ENCODE results near the gene CTNND2.
A peak's percentile ranks its signal among the peaks of the same experiment; 100 is the strongest.
"Not testable (repeated sequence)": the region's sequence is repeated elsewhere in the genome, so short reads cannot be mapped to it uniquely, and the experiment has no call there.

Gene CTNND2

GRCh38 chr5:11642438-11642837 is 261.8 kb downstream of the CTNND2 start:
- DNase-seq (ENCODE audit: insufficient read length, low spot score) (no peak), FAIRE-seq (no peak)
- TF ChIP-seq POLR2A (IDR thresholded peaks at IDR 0.05; ENCODE audit: low read depth, low read length) = no peak

DNA sequence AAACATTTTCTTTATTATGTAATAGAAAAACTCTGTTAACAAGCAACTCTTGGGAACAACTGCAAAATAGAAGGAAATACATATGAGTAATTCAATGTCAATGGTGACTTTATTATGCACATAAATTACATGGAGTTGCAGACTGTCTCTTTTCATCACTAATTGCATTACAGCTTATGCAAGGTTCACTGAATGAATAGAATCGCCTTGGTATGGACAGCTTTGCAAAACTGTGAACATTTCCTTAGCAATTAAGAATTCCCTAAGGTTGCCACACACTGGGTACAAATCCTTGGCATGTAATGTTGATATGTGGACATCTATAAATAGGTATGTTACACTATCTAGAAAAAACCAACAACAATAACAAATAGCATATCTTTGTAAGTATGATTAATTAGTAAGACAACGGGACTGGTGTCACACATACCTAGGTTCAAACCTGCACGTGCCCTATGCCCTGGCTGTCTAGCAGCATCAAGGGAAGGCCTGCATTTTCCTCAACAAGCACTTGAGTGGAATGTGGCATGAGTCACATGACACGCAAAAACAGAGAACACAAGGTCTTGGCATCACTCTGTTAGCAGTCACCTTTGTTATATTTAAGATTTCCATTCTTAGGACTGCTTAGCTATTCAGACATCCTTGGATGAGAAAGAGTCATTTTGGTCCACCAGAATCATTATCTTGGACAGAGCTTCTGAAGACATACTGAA is 263.9 kb downstream of the CTNND2 start:
- DNase-seq (ENCODE audit: insufficient read length, low spot score) = no peak
- no peak for TF ChIP-seq POLR2A (IDR thresholded peaks at IDR 0.05; ENCODE audit: low read depth, low read length)
- FAIRE-seq = no peak

- FAIRE-seq (no peak), DNase-seq (ENCODE audit: insufficient read length, low spot score) (no peak)
- no peak for TF ChIP-seq POLR2A (IDR thresholded peaks at IDR 0.05; ENCODE audit: low read depth, low read length)
These were observed 281.5 kb downstream of the CTNND2 start for GRCh38 chr5:11622785-11623184.

- no peak for TF ChIP-seq POLR2A (IDR thresholded peaks at IDR 0.05; ENCODE audit: low read depth, low read length)
- FAIRE-seq (no peak), DNase-seq (ENCODE audit: insufficient read length, low spot score) (no peak)
These were observed 284.1 kb downstream of the CTNND2 start for GRCh38 chr5:11620172-11620571.

DNA sequence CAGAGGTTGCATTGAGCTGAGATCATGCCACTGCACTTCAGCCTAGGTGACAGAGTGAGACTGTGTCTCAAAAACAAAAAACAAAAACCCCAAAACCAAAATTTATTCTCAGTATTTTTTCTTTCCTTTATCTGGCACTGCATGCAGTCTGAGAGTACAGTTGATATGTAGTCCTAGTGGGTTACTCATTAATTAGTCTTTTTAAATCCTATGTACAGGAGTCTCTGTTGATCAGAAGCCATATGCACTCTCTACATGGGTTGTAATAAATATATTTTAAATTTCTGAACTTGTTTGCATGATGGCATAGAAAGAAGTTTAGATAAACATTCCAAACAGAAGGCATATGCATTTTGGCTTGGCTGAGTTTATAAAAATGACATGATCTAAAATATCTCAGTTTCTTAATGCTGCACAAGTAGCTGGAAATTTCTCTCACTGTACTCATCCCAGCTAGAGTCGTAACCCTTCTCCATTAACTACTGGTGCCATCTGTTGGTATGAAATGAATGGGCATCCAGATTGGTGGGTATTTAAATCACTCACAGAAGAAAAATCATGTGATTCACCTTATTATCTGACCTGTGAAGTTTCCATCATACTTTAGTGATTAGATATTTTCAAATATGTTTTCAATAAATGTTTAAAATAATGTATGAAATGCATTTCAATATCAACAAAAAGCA is 284.8 kb downstream of the CTNND2 start:
- TF ChIP-seq POLR2A (IDR thresholded peaks at IDR 0.05; ENCODE audit: low read depth, low read length) = no peak
- DNase-seq (ENCODE audit: insufficient read length, low spot score) (no peak), FAIRE-seq (no peak)

DNA sequence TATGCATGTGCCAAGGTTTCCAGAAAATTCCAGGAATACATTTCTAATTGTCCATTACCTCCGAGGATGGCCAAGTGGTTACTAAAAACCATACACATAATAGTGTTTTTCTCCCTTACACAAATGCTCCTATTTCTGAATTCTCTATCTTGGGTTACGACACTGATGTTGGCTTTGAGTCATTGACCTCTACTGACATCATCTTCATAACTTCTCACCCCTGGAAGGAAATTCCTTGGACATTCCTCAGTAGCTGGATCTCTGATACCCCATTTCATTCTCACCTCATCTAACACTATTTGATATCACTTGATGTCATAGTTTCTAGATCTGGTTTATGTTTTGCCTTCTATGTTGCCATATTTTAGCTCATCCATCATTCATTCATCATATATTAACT is 287.2 kb downstream of the CTNND2 start:
- FAIRE-seq (peak; percentile 11), DNase-seq (ENCODE audit: insufficient read length, low spot score) (no peak)
- no peak for TF ChIP-seq POLR2A (IDR thresholded peaks at IDR 0.05; ENCODE audit: low read depth, low read length)

- FAIRE-seq; DNase-seq (ENCODE audit: insufficient read length, low spot score): not testable (repeated sequence)
These were observed 287.6 kb downstream of the CTNND2 start for GRCh38 chr5:11616624-11617023.

GRCh38 chr5:11611011-11611410 is 293.2 kb downstream of the CTNND2 start:
- FAIRE-seq (no peak), DNase-seq (ENCODE audit: insufficient read length, low spot score) (no peak)
- TF ChIP-seq POLR2A (IDR thresholded peaks at IDR 0.05; ENCODE audit: low read depth, low read length) = no peak

DNA sequence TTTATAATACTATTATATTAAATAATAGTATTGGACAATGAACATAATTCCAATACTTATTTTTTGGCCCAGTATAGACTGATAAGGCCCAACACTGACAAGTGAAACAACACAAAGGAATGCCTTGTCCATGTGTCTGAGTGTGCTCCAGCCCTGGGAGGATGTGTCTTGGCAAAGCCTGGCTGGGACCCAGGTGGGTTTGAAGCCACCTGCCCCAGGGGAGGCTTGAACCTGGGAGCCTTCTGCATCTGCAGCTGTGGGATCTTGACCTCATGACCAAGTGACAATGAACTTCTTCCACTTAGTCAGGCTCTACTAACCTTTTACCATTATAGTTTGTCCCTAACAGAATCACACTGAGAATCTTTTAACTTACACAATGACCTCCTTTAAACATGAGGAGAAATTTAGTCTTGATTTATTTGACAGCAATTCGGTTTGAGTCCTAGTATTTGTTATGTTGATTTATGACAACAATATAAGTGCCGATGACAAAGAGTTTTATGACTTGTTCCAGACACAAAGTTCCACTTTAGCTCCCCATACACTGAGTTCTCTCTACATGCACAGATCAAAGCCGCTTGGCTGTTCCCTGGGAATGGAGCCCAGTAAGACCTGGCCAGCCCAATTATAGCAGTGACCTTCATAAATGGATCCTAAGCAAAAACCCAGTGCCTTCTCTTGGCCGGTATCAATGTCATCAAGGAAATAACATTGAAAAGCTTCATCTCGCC is 294.5 kb downstream of the CTNND2 start:
- no peak for FAIRE-seq
- DNase-seq (ENCODE audit: insufficient read length, low spot score) = no peak
- no peak for TF ChIP-seq POLR2A (IDR thresholded peaks at IDR 0.05; ENCODE audit: low read depth, low read length)

- FAIRE-seq (no peak), DNase-seq (ENCODE audit: insufficient read length, low spot score) (no peak)
- no peak for TF ChIP-seq POLR2A (IDR thresholded peaks at IDR 0.05; ENCODE audit: low read depth, low read length)
These were observed 295.7 kb downstream of the CTNND2 start for GRCh38 chr5:11608530-11608929.

GRCh38 chr5:11607944-11608483 is 296.2 kb downstream of the CTNND2 start:
- DNase-seq (ENCODE audit: insufficient read length, low spot score) = no peak
- no peak for FAIRE-seq
- TF ChIP-seq POLR2A (IDR thresholded peaks at IDR 0.05; ENCODE audit: low read depth, low read length) = no peak

DNA sequence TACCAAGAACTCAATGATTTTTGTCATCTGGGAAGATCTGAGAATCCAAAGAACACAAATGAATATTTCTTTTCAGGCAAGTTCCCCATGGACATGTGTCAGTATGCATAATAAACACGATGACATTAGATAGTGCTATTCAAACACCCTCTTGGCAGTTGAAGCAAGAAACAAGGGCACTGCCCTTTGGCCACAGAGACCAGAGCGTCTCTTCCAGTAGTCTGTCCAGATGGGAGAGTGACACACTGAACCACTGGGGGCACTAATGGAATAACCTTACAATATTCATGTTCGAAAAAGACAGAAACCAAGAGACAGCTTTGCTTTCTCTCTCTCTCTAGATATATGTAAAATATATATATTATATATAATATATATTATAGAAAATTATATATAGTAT is 301.9 kb downstream of the CTNND2 start:
- FAIRE-seq (no peak), DNase-seq (ENCODE audit: insufficient read length, low spot score) (no peak)
- TF ChIP-seq POLR2A (IDR thresholded peaks at IDR 0.05; ENCODE audit: low read depth, low read length) = no peak

- DNase-seq (ENCODE audit: insufficient read length, low spot score) = no peak
- no peak for TF ChIP-seq POLR2A (IDR thresholded peaks at IDR 0.05; ENCODE audit: low read depth, low read length)
- FAIRE-seq = no peak
These were observed 304.7 kb downstream of the CTNND2 start for GRCh38 chr5:11599499-11599898.

GRCh38 chr5:11596657-11597071 is 307.6 kb downstream of the CTNND2 start:
- DNase-seq (ENCODE audit: insufficient read length, low spot score) (no peak), FAIRE-seq (no peak)
- TF ChIP-seq POLR2A (IDR thresholded peaks at IDR 0.05; ENCODE audit: low read depth, low read length) = no peak

All from H54 (cell line).